Upper lobe of left lung (tissue), 4 donors: ENCODE data around the gene KRTAP10-11.

Experiments
- EP300 ChIP-seq, 4 donors: sonication (generic); formaldehyde crosslinking; IDR thresholded peaks; one replicate each; pipeline ENCODE4 v1.5.1; 2017; ENCODE audit warnings: antibody characterized with exemption in 4 of 4, control low read depth in 2 of 4
- TF ChIP-seq, protein P1 (sequence below), 6 experiments: fragments of 450-650 bp in 4 of 6; fragments of 200-600 bp in 2 of 6; sonication (generic) in 2 of 6; IDR thresholded peaks; one replicate each; pipeline ENCODE4 v1.5.1; 2016 to 2019; ENCODE audit warnings: antibody characterized with exemption in 6 of 6

- no peak for TF ChIP-seq EP300 (IDR thresholded peaks at IDR 0.05)
- TF ChIP-seq, protein P1, sequence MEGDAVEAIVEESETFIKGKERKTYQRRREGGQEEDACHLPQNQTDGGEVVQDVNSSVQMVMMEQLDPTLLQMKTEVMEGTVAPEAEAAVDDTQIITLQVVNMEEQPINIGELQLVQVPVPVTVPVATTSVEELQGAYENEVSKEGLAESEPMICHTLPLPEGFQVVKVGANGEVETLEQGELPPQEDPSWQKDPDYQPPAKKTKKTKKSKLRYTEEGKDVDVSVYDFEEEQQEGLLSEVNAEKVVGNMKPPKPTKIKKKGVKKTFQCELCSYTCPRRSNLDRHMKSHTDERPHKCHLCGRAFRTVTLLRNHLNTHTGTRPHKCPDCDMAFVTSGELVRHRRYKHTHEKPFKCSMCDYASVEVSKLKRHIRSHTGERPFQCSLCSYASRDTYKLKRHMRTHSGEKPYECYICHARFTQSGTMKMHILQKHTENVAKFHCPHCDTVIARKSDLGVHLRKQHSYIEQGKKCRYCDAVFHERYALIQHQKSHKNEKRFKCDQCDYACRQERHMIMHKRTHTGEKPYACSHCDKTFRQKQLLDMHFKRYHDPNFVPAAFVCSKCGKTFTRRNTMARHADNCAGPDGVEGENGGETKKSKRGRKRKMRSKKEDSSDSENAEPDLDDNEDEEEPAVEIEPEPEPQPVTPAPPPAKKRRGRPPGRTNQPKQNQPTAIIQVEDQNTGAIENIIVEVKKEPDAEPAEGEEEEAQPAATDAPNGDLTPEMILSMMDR (IDR thresholded peaks at IDR 0.05): no peak
Measured at GRCh38 chr21:44653123-44653522, 6.9 kb downstream of the KRTAP10-11 start.
